SK-N-SH (cell line): ENCODE data around the gene CUX1. TPM values are rescaled to one million over a fixed set of nuclear protein-coding genes. Genes with fewer than 3 reads are reported as not detected.

Source experiments
- CTCF ChIA-PET: fragments of 300-600, 350-600 bp; formaldehyde crosslinking; extraction: SDS; loops from one replicate; lab custom pipeline; 2021; lab: Yijun Ruan, JAX
- POLR2A ChIA-PET: fragments of 350-600 bp; sonication (Branson Sonifier 250); formaldehyde crosslinking; extraction: SDS; loops from one replicate; lab custom pipeline; 2020; ENCODE audit warnings: antibody characterized with exemption, inconsistent platforms; lab: Yijun Ruan, JAX
- DNase-seq: peaks from one replicate; pipeline ENCODE4 v3.0.0; 2012
- H2AFZ ChIP-seq: fragments of 200-600 bp; sonication (generic); 2 replicates; pipeline ENCODE4 v1.8.1; 2016; ENCODE audit warnings: antibody characterized with exemption, mild to moderate bottlenecking, low read depth
- H3F3A ChIP-seq: fragments of 200-600 bp; sonication (generic); replicated peaks from 2 replicates; pipeline ENCODE3; 2016; ENCODE audit warnings: antibody characterized with exemption, mild to moderate bottlenecking; ENCODE audit not compliant: insufficient read depth
- H3K27ac ChIP-seq, 2 experiments: fragments of 200-500 bp in 1 of 2; fragments of 200-600 bp in 1 of 2; sonication (Bioruptor generic) in 1 of 2; sonication (generic), shearing (Covaris generic) in 1 of 2; 2 replicates each; pipeline versions ENCODE4 v1.5.1 to v1.6.1; 2014 to 2016; ENCODE audit warnings: low read depth in 2 of 2, inconsistent platforms in 1 of 2, low read length in 1 of 2, mild to moderate bottlenecking in 1 of 2, mixed read lengths in 1 of 2
- H3K27me3 ChIP-seq: fragments of 200-600 bp; sonication (generic), shearing (Covaris generic); 2 replicates; pipeline ENCODE4 v1.6.1; 2016; ENCODE audit warnings: mixed run types; ENCODE audit not compliant: insufficient read depth
- H3K36me3 ChIP-seq, 2 experiments: fragments of 200-500 bp in 1 of 2; fragments of 200-600 bp in 1 of 2; sonication (Bioruptor generic) in 1 of 2; sonication (generic) in 1 of 2; replicated peaks in 1 of 2; 2 replicates each; pipeline versions ENCODE3 to v1.5.1; 2014 to 2016; ENCODE audit warnings: low read length in 1 of 2, mild to moderate bottlenecking in 1 of 2; ENCODE audit not compliant: insufficient read depth in 2 of 2, control insufficient read depth in 1 of 2
- H3K4me1 ChIP-seq, 2 experiments: fragments of 200-500 bp in 1 of 2; fragments of 200-600 bp in 1 of 2; sonication (Bioruptor generic) in 1 of 2; sonication (generic), shearing (Covaris generic) in 1 of 2; 2 replicates each; pipeline versions ENCODE4 v1.5.1 to v1.6.1; 2014 to 2016; ENCODE audit warnings: low read depth in 1 of 2, low read length in 1 of 2, mixed run types in 1 of 2; ENCODE audit not compliant: insufficient read depth in 2 of 2, control insufficient read depth in 1 of 2
- H3K4me2 ChIP-seq: fragments of 200-600 bp; sonication (generic), shearing (Covaris generic); 2 replicates; pipeline ENCODE4 v1.6.1; 2017; ENCODE audit warnings: mixed run types
- H3K4me3 ChIP-seq, 2 experiments: fragments of 200-500 bp in 1 of 2; fragments of 200-600 bp in 1 of 2; sonication (Bioruptor generic) in 1 of 2; sonication (generic), shearing (Covaris generic) in 1 of 2; 2 replicates each; pipeline versions ENCODE4 v1.5.1 to v1.8.1; 2014 to 2016; ENCODE audit warnings: low read depth in 2 of 2, inconsistent platforms in 1 of 2, low read length in 1 of 2, mild to moderate bottlenecking in 1 of 2, mixed read lengths in 1 of 2, moderate library complexity in 1 of 2
- H3K79me2 ChIP-seq: fragments of 200-600 bp; sonication (generic); 2 replicates; pipeline ENCODE4 v1.8.1; 2017; ENCODE audit warnings: mild to moderate bottlenecking; ENCODE audit not compliant: insufficient read depth
- H3K9ac ChIP-seq: fragments of 200-600 bp; sonication (generic); 2 replicates; pipeline ENCODE4 v1.6.1; 2017; ENCODE audit warnings: mixed run types
- H3K9me2 ChIP-seq: fragments of 200-600 bp; sonication (generic); 2 replicates; pipeline ENCODE4 v1.6.1; 2017; ENCODE audit warnings: mixed run types
- H3K9me3 ChIP-seq: fragments of 200-600 bp; sonication (generic); 2 replicates; pipeline ENCODE4 v1.6.1; 2017; ENCODE audit warnings: mixed run types, mild to moderate bottlenecking, moderate library complexity
- H4K20me1 ChIP-seq: fragments of 200-600 bp; sonication (generic); 2 replicates; pipeline ENCODE4 v1.6.1; 2017; ENCODE audit warnings: mild to moderate bottlenecking, mixed run types; ENCODE audit not compliant: insufficient read depth
- ELF1 ChIP-seq: IDR thresholded peaks from 2 replicates; pipeline ENCODE4 v1.4.0; 2012
- FOXJ3 ChIP-seq: sonication (generic); formaldehyde crosslinking; IDR thresholded peaks from 2 replicates; pipeline ENCODE4 v1.5.1; 2020; ENCODE audit warnings: mild to moderate bottlenecking, missing genetic modification reagents
- FOXM1 ChIP-seq: IDR thresholded peaks from 2 replicates; pipeline ENCODE4 v1.4.0; 2012; ENCODE audit warnings: low read depth, mild to moderate bottlenecking
- GATA2 ChIP-seq: sonication (generic); formaldehyde crosslinking; IDR thresholded peaks from 2 replicates; pipeline ENCODE4 v1.5.0; 2020; ENCODE audit warnings: mild to moderate bottlenecking, missing genetic modification reagents
- IRF3 ChIP-seq: fragments of 150-350 bp; IDR thresholded peaks from 2 replicates; pipeline ENCODE4 v1.6.1; 2016; ENCODE audit warnings: mild to moderate bottlenecking, low read depth, low read length
- JUND ChIP-seq: IDR thresholded peaks from 2 replicates; pipeline ENCODE4 v1.4.0; 2012
- MXI1 ChIP-seq: IDR thresholded peaks from 2 replicates; pipeline ENCODE4 v1.6.1; 2012; ENCODE audit warnings: mild to moderate bottlenecking, low read depth, low read length, improper control_type of control experiment
- NFIC ChIP-seq: IDR thresholded peaks from 2 replicates; pipeline ENCODE4 v1.4.0; 2012; ENCODE audit warnings: borderline replicate concordance
- RAD21 ChIP-seq: IDR thresholded peaks from 2 replicates; pipeline ENCODE4 v1.6.1; 2012; ENCODE audit warnings: mild to moderate bottlenecking, low read length
- RFX5 ChIP-seq: IDR thresholded peaks from 2 replicates; pipeline ENCODE4 v1.6.1; 2012; ENCODE audit warnings: mild to moderate bottlenecking, improper control_type of control experiment, low read length
- YY1 ChIP-seq: IDR thresholded peaks from 2 replicates; pipeline ENCODE4 v1.4.0; 2012; ENCODE audit warnings: low read depth, mild to moderate bottlenecking
- WGBS: methylation state at CpG from one replicate; pipeline ENCODE4 v1.1.6; 2017; ENCODE audit warnings: low lambda C conversion rate; 5-methylcytosine and 5-hydroxymethylcytosine counted together
- polyA plus RNA-seq, 3 experiments: library from polyadenylated mRNA; depleted of rRNA; stranded (reverse); fragments of >200 nt; gene quantifications; 2 replicates each; pipeline ENCODE4 v1.2.3, GENCODE V29; 2012
- TF ChIP-seq, protein P1 (sequence below): fragments of 150-350 bp; IDR thresholded peaks from 2 replicates; pipeline ENCODE4 v1.6.1; 2017; ENCODE audit warnings: antibody characterized with exemption, low read length, low read depth, borderline replicate concordance
- TF ChIP-seq, protein P2 (sequence below): IDR thresholded peaks from 2 replicates; pipeline ENCODE4 v1.4.0; 2012; ENCODE audit warnings: low read depth, borderline replicate concordance
- TF ChIP-seq, protein P3 (sequence below): IDR thresholded peaks from 2 replicates; pipeline ENCODE4; 2012
- TF ChIP-seq, protein P4 (sequence below): IDR thresholded peaks from 2 replicates; pipeline ENCODE4 v1.4.0; 2012; ENCODE audit warnings: low read depth, borderline replicate concordance

CUX1 gene
- polyA plus RNA-seq, 1 of the 3 experiments (the other 2 are of a cell fraction) = 68.6 TPM

- TF ChIP-seq IRF3 = no peak
- no peak for TF ChIP-seq RAD21
- no peak for TF ChIP-seq NFIC
- TF ChIP-seq, all 33 proteins: peak for 0
Measured at GRCh38 chr7:102318482-102318971, 501.1 kb downstream of the CUX1 start (continued).

GRCh38 chr7:102319671-102320070 is 502.2 kb downstream of the CUX1 start:
- Histone ChIP-seq H4K20me1 (no peaks in the 10 kb centered on the region), H3K9me2 (no peaks in the 10 kb centered on the region), H3K36me3 (no peaks in the 10 kb centered on the region), H3F3A (no peaks in the 10 kb centered on the region), H3K4me1 (peaks cover 0 to 4% of the 10 kb centered on the region in 2 experiments; a peak in 1 of 4 replicates), H2AFZ (no peak overlapping the region), H3K4me3 (no peak overlapping the region), H3K27ac (no peak overlapping the region), H3K9me3 (no peaks in the 10 kb centered on the region), H3K9ac (no peak overlapping the region), H3K79me2 (no peaks in the 10 kb centered on the region), H3K27me3 (no peaks in the 10 kb centered on the region), H3K4me2 (no peak overlapping the region)
- POLR2A ChIA-PET = no interaction called here
- 90% methylated on average over 3 of the region's 3 CpGs for WGBS
- DNase-seq = no peak
- no peak for TF ChIP-seq FOXJ3 (CRISPR knock-in tag)
- TF ChIP-seq IRF3 = no peak
- no peak for TF ChIP-seq MXI1
- no peak for TF ChIP-seq RFX5
- no peak for TF ChIP-seq FOXM1
- TF ChIP-seq, protein P1, sequence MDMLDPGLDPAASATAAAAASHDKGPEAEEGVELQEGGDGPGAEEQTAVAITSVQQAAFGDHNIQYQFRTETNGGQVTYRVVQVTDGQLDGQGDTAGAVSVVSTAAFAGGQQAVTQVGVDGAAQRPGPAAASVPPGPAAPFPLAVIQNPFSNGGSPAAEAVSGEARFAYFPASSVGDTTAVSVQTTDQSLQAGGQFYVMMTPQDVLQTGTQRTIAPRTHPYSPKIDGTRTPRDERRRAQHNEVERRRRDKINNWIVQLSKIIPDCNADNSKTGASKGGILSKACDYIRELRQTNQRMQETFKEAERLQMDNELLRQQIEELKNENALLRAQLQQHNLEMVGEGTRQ = no peak
- no peak for TF ChIP-seq JUND
- CTCF ChIA-PET = interaction anchor here (0.8 to 2.4 kb wide), 3 partner anchors 11 to 631 kb away, joined by 3 to 6 read pairs (median 3); no protein-coding TSS in a partner anchor

DNA sequence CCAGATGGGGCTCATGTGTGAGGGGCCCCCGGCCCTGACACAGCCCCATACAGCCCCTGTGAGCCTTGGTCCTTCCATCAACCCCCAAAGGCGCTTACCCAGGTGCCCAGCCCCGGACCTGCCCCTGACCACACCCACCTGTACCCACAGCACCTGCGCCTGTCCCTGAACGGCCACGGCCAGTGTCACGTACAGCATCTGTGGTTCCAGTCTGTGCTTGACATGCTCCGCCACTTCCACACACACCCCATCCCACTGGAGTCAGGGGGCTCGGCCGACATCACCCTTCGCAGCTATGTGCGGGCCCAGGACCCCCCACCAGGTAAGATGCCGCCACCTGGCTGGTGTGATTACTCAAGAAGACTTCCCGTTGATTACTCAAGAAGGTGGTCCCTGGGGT is 502.8 kb downstream of the CUX1 start:
- no peak overlapping the region for H3K9ac ChIP-seq
- H3K79me2 ChIP-seq = no peaks in the 10 kb centered on the region
- no peak overlapping the region for H3K4me2 ChIP-seq
- peaks cover 0 to 4% of the 10 kb centered on the region in 2 experiments; a peak in 1 of 4 replicates for H3K4me1 ChIP-seq
- ChIA-PET POLR2A (no interaction called here), CTCF (no interaction called here)
- no peaks in the 10 kb centered on the region for H4K20me1 ChIP-seq
- no peak for TF ChIP-seq YY1
- no peak for TF ChIP-seq ELF1
- TF ChIP-seq GATA2 (CRISPR knock-in tag) = no peak
- TF ChIP-seq, protein P2, sequence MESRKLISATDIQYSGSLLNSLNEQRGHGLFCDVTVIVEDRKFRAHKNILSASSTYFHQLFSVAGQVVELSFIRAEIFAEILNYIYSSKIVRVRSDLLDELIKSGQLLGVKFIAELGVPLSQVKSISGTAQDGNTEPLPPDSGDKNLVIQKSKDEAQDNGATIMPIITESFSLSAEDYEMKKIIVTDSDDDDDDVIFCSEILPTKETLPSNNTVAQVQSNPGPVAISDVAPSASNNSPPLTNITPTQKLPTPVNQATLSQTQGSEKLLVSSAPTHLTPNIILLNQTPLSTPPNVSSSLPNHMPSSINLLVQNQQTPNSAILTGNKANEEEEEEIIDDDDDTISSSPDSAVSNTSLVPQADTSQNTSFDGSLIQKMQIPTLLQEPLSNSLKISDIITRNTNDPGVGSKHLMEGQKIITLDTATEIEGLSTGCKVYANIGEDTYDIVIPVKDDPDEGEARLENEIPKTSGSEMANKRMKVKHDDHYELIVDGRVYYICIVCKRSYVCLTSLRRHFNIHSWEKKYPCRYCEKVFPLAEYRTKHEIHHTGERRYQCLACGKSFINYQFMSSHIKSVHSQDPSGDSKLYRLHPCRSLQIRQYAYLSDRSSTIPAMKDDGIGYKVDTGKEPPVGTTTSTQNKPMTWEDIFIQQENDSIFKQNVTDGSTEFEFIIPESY = no peak
- TF ChIP-seq RAD21 = no peak
- TF ChIP-seq, protein P3, sequence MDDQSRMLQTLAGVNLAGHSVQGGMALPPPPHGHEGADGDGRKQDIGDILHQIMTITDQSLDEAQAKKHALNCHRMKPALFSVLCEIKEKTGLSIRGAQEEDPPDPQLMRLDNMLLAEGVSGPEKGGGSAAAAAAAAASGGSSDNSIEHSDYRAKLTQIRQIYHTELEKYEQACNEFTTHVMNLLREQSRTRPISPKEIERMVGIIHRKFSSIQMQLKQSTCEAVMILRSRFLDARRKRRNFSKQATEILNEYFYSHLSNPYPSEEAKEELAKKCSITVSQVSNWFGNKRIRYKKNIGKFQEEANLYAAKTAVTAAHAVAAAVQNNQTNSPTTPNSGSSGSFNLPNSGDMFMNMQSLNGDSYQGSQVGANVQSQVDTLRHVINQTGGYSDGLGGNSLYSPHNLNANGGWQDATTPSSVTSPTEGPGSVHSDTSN = no peak
- no peak for TF ChIP-seq NFIC
- TF ChIP-seq, protein P4, sequence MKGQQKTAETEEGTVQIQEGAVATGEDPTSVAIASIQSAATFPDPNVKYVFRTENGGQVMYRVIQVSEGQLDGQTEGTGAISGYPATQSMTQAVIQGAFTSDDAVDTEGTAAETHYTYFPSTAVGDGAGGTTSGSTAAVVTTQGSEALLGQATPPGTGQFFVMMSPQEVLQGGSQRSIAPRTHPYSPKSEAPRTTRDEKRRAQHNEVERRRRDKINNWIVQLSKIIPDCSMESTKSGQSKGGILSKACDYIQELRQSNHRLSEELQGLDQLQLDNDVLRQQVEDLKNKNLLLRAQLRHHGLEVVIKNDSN = no peak
- no peak for TF ChIP-seq MXI1
- H3K36me3 ChIP-seq = no peaks in the 10 kb centered on the region
- no peaks in the 10 kb centered on the region for H3K9me2 ChIP-seq
- peak; percentile 34 for DNase-seq
- peaks cover 3% of the 10 kb centered on the region for H3F3A ChIP-seq
- H3K9me3 ChIP-seq = no peaks in the 10 kb centered on the region
- H2AFZ ChIP-seq = no peak overlapping the region
- H3K27me3 ChIP-seq = no peaks in the 10 kb centered on the region
- H3K4me3 ChIP-seq = no peak overlapping the region
- no peak overlapping the region for H3K27ac ChIP-seq
- 95% methylated on average over 13 of the region's 14 CpGs for WGBS
